Ishikawa (cell line): Measurements from ENCODE around the gene SYNJ1.

Source experiments
- EP300 ChIP-seq: IDR thresholded peaks from 2 replicates; pipeline ENCODE4 v1.6.1; 2012; ENCODE audit warnings: borderline replicate concordance
- MAX ChIP-seq: IDR thresholded peaks from 2 replicates; pipeline ENCODE4 v1.6.1; 2012
- RAD21 ChIP-seq: IDR thresholded peaks from 2 replicates; pipeline ENCODE4 v1.6.1; 2012; ENCODE audit warnings: low read depth
- TAF1 ChIP-seq: IDR thresholded peaks from 2 replicates; pipeline ENCODE4 v1.6.1; 2012; ENCODE audit warnings: low read depth, mild to moderate bottlenecking

GRCh38 chr21:32687643-32688345 is 40.0 kb downstream of the SYNJ1 start:
- no peak for TF ChIP-seq TAF1
- TF ChIP-seq MAX: no peak
- TF ChIP-seq EP300: no peak
- TF ChIP-seq RAD21: no peak
